GM19043 (cell line): ENCODE data around the gene ZDHHC11.
"Not testable (repeated sequence)": the region's sequence is repeated elsewhere in the genome, so short reads cannot be mapped to it uniquely, and the experiment has no call there.

Experiments
- ATAC-seq: cut with Tn5 transposase; IDR thresholded peaks from one replicate; pipeline ENCODE4 v1.9.1; 2021; ENCODE audit warnings: low read depth; ENCODE audit not compliant: unreplicated experiment

Gene ZDHHC11

GRCh38 chr5:860506-861150 is 9.8 kb upstream of the ZDHHC11 start:
- no peak for ATAC-seq

GRCh38 chr5:859798-860296 is 9.1 kb upstream of the ZDHHC11 start:
- ATAC-seq = no peak

- no peak for ATAC-seq
These were observed 8.6 kb upstream of the ZDHHC11 start for GRCh38 chr5:859391-859790.

DNA sequence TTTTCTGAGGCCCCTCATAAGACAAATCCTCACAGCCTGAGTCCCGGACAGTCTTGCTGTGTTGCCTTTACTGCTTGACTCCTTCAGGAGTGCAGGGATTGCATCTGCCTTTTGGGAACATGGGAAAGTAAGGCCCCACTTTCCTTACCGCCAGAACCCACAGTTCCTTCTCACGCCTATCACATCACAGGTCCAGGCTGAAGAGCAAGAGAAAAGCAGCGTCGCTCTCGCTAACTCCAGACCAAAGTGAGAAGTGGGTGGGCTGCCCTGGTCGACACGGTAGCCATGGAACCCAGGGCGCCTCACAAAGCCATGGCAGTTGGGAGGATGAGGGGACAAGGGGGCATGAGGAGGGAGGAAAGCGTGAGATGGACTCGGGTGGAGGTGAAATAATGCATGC is 7.9 kb upstream of the ZDHHC11 start:
- no peak for ATAC-seq

GRCh38 chr5:856531-857425 is 6.0 kb upstream of the ZDHHC11 start:
- no peak for ATAC-seq

GRCh38 chr5:855771-856530 is 5.2 kb upstream of the ZDHHC11 start:
- no peak for ATAC-seq

- ATAC-seq = no peak
These were observed 4.4 kb upstream of the ZDHHC11 start for GRCh38 chr5:854966-855743.

- no peak for ATAC-seq
These were observed 3.4 kb upstream of the ZDHHC11 start for GRCh38 chr5:854217-854616.

DNA sequence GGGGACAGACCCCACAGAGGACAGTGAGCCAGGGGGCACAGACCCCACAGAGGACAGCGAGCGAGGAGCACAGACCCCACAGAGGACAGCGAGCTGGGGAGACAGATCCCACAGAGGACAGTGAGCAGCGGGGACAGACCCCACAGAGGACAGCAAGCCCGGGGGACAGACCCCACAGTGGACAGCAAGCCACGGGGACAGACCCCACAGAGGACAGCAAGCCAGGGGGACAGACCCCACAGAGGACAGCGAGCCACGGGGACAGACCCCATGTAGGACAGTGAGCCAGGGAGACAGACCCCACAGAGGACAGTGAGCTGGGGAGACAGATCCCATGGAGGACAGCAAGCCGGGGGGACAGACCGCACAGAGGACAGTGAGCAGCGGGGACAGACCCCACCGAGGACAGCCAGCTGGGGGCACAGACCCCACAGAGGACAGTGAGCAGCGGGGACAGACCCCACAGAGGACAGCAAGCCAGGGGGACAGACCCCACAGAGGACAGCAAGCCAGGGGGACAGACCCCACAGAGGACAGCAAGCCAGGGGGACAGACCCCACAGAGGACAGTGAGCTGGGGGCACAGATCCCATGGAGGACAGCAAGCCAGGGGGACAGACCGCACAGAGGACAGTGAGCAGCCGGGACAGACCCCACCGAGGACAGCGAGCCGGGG is 2.8 kb upstream of the ZDHHC11 start:
- ATAC-seq = not testable (repeated sequence)

DNA sequence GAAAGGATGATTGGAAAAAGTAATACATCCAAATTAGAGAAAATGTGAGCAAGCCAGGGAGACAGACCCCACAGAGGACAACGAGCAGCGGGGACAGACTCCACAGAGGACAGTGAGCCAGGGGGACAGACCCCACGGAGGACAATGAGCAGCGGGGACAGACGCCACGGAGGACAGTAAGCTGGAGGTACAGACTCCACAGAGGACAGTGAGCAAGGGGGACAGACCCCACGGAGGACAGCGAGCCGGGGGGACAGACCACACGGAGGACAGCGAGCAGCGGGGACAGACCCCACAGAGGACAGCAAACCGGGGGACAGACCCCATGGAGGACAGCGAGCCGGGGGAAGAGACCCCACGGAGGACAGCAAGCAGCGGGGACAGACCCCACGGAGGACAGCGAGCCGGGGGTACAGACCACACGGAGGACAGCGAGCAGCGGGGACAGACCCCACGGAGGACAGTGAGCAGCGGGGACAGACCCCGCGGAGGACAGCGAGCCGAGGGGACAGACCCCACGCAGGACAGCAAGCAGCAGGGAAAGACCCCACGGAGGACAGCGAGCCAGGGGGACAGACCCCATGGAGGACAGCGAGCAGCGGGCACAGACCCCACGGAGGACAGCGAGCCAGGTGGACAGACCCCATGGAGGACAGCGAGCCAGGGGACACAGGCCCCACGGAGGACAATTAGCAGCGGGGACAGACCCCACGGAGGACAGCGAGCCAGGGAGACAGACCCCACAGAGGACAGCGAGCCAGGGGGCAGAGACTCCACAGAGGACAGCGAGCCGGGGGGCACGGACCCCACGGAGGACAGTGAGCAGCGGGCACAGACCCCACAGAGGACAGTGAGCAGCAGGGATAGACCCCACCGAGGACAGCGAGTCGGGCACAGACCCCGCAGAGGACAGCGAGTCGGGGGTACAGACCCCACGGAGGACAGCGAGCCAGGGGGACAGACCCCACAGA is 1.9 kb upstream of the ZDHHC11 start:
- no peak for ATAC-seq

- no peak for ATAC-seq
These were observed 1.2 kb upstream of the ZDHHC11 start for GRCh38 chr5:852018-852417.

DNA sequence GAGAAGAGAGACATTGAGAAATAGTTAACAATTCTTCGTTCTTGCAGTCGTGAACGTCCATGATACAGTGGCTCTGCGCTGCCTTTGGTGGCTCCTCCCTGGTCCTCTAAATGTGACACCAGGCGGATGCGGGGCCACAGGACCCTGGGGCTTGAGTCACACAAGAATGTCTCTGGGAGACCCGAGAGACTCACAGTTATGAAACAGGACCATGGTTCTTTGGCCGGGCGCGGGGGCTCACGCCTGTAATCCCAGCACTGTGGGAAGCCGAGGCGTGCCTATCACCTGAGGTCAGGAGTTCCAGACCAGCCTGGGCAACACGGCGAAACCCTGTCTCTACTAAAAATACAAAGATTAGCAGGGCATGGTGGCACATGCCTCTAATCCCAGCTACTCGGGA is 767 bp upstream of the ZDHHC11 start:
- ATAC-seq = no peak

- ATAC-seq = no peak
These were observed 290 bp upstream of the ZDHHC11 start for GRCh38 chr5:851076-851475.

DNA sequence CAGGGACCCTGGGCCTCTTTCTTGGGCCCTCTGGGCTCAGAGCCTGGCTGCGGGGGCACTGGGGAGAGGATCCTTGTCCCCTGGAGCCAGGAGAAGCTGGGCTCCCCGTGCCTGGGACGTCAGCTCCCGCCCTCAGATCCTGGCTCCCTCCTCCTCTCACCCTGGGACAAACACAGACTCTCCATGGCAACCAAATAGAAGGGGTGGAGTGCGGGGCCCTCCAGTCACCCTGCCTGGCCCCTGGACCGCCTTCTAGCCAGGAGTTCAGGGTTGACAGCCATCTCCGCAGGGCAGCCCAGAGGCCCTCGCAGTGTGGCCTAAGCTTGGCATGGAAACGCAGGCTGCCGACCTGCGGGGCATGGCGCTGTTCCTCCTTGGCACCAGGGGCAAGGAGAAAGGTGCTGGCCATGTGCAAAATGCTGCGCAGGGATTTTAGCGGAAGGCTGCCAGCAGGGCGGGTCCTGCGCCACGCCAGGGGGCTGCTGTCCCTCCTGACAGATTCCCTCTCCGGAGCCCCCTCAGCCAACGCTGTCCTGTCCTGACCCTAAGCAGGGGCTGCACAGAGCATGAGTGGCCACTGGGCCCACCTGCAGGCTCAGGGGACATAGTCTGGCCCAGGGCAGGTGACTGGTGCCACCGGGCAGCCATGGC is 1.0 kb downstream of the ZDHHC11 start:
- no peak for ATAC-seq

DNA sequence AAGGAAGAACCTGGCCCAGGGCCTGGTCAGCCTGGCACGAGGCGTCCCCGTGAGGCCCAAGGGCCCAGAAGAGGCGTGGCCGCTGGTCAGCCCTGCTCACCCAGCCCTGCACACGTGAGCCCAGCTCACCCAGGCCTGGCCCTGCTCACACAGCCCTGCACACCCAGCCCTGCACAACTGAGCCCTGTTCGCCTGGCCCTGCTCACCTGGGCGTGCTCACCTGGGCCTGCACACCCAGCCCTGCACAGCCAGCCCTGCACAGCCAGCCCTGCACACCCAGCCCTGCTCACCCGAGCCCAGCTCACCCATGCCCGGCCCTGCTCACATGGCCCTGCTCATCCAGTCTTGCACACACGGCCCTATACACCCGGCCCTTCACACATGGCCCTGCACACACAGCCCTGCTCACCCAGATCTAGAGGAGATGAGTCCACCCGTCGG is 2.1 kb downstream of the ZDHHC11 start:
- ATAC-seq = no peak

GRCh38 chr5:847736-848135 is 3.0 kb downstream of the ZDHHC11 start:
- ATAC-seq = not testable (repeated sequence)

DNA sequence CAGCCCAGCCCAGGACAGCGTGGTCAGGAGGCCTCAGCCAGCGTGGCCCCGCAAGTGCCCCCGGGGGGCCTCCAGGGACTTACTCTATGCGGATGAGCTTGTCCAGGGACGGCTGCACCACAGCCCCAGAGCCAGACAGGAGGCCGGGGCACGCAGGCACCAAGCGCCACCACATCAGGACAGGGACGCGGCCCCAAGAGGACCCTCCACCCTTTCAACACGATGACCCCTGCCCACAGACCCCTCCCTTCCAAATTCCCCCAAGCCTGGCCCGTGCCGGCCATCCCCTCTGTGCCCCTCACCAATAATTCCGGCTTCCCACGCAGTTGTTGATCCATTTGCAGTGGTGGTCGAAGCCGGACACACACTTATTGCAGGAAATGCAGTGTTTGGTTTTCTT is 3.6 kb downstream of the ZDHHC11 start:
- ATAC-seq = not testable (repeated sequence)

- not testable (repeated sequence) for ATAC-seq
These were observed 4.1 kb downstream of the ZDHHC11 start for GRCh38 chr5:846602-847091.
